PC-9 (cell line): Measurements from ENCODE around the gene LAMC3. TPM values are rescaled to one million over a fixed set of nuclear protein-coding genes. Genes with fewer than 3 reads are reported as not detected.

Experiments
- BruUV-seq: library from RNA; stranded (reverse); fragments of 400-500 nt; replicated peaks from 2 replicates; lab custom pipeline; 2021; lab: Mats Ljungman, UMichigan
- CTCF ChIA-PET: fragments of 300-600 bp; sonication (Branson Sonifier 250); formaldehyde crosslinking; loops from one replicate; lab custom pipeline; 2022; ENCODE audit warnings: antibody characterized with exemption; lab: Charles Lee
- POLR2A ChIA-PET: fragments of 300-600 bp; sonication (Branson Sonifier 250); formaldehyde crosslinking; loops from one replicate; lab custom pipeline; 2022; ENCODE audit warnings: antibody characterized with exemption; ENCODE audit not compliant: unreplicated experiment; lab: Charles Lee
- DNase-seq, 2 experiments: peaks; one replicate each; pipeline versions ENCODE4 v3.0.0 to v3.0.0-alpha.2; 2015 to 2022; ENCODE audit warnings: mixed read lengths in 1 of 2
- H2AFZ ChIP-seq: fragments of 200-600 bp; sonication (generic); 2 replicates; pipeline ENCODE4 v1.8.1; 2017; ENCODE audit warnings: antibody characterized with exemption
- H3F3A ChIP-seq: fragments of 200-600 bp; sonication (generic); 2 replicates; pipeline ENCODE4 v1.8.1; 2017; ENCODE audit warnings: antibody characterized with exemption, mild to moderate bottlenecking, low read depth; ENCODE audit not compliant: insufficient read depth
- H3K27ac ChIP-seq: fragments of 200-600 bp; sonication (generic); 2 replicates; pipeline ENCODE4 v1.6.1; 2016; ENCODE audit warnings: mixed run types
- H3K27me3 ChIP-seq: fragments of 200-600 bp; sonication (generic); 2 replicates; pipeline ENCODE4 v1.6.1; 2016; ENCODE audit warnings: low read depth, mixed run types; ENCODE audit not compliant: insufficient read depth
- H3K36me3 ChIP-seq: fragments of 200-600 bp; sonication (generic); 2 replicates; pipeline ENCODE4 v1.6.1; 2016; ENCODE audit warnings: low read depth, mixed run types
- H3K4me1 ChIP-seq: fragments of 200-600 bp; sonication (generic); replicated peaks from 2 replicates; pipeline ENCODE4 v1.6.1; 2016; ENCODE audit warnings: mixed run types; ENCODE audit not compliant: insufficient read depth
- H3K4me2 ChIP-seq: fragments of 200-600 bp; sonication (generic); 2 replicates; pipeline ENCODE4 v1.6.1; 2017; ENCODE audit warnings: mixed run types
- H3K4me3 ChIP-seq: fragments of 200-600 bp; sonication (generic); 2 replicates; pipeline ENCODE4 v1.6.1; 2016; ENCODE audit warnings: mixed run types
- H3K79me2 ChIP-seq: fragments of 200-600 bp; sonication (generic); 2 replicates; pipeline ENCODE4 v1.6.1; 2017; ENCODE audit warnings: low read depth, mixed run types
- H3K9me2 ChIP-seq: fragments of 200-600 bp; sonication (generic); 2 replicates; pipeline ENCODE4 v1.8.1; 2017; ENCODE audit warnings: mild to moderate bottlenecking; ENCODE audit not compliant: insufficient read depth
- H3K9me3 ChIP-seq: fragments of 200-600 bp; sonication (generic); 2 replicates; pipeline ENCODE4 v1.8.1; 2016; ENCODE audit warnings: low read depth; ENCODE audit not compliant: insufficient read depth
- H4K20me1 ChIP-seq: fragments of 200-600 bp; sonication (generic); 2 replicates; pipeline ENCODE4 v1.8.1; 2017; ENCODE audit not compliant: insufficient read depth
- EZH2 ChIP-seq: fragments of 200-600 bp; sonication (generic); IDR thresholded peaks from 2 replicates; pipeline ENCODE4 v1.8.0; 2017; ENCODE audit warnings: antibody characterized with exemption, low read depth
- intact Hi-C: fragments of 100-400 bp; cut with micrococcal nuclease; formaldehyde crosslinking; loops from one replicate; pipeline ENCODE4 v1.10.0; 2022; ENCODE audit not compliant: unreplicated experiment
- total RNA-seq: library from RNA; stranded (reverse); gene quantifications from 2 replicates; pipeline ENCODE4 v1.2.3, GENCODE V29; 2021
- TF ChIP-seq, protein P1 (sequence below): fragments of 200-600 bp; sonication (generic); conservative IDR thresholded peaks from 2 replicates; pipeline ENCODE4 v1.6.1; 2017; ENCODE audit warnings: mixed run types, antibody characterized with exemption, mild to moderate bottlenecking, moderate library complexity

LAMC3 gene
- total RNA-seq, 1 experiment from 2014 or later: 0.41 TPM

DNA sequence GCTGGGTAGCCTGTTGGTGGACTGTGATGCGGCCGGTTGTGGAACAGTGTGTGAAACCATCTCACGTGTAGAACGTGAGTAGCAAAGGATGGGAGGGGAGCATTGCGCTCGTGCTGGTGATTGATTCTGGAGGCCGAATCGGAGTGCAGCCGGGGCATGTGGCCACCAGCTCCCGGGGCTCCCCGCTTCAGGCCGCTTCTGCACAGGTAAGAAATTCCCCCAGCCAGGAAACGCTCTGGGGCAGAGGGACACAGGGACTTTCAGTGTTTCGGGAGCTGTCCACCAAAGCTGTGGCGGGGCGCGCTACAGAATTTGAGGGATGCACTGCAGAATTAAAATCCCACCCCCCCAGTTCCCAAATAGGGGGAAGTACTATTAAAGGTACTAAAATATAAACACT is 41.9 kb downstream of the LAMC3 start:
- no peak for DNase-seq
- CTCF ChIA-PET: interaction anchor here (0.6 kb wide), 1 partner anchor 214 kb away, joined by 3 read pairs; no protein-coding TSS in a partner anchor
- Histone ChIP-seq H3K27ac (no peak overlapping the region), H2AFZ (no peak overlapping the region), H3K79me2 (no peaks in the 10 kb centered on the region), H4K20me1 (no peaks in the 10 kb centered on the region), H3K4me2 (no peak overlapping the region), H3K27me3 (no peaks in the 10 kb centered on the region), H3F3A (no peaks in the 10 kb centered on the region), H3K9me2 (no peaks in the 10 kb centered on the region), H3K4me1 (no peaks in the 10 kb centered on the region), H3K9me3 (no peaks in the 10 kb centered on the region), H3K36me3 (no peaks in the 10 kb centered on the region), H3K4me3 (no peak overlapping the region)
- no peak for TF ChIP-seq EZH2
- TF ChIP-seq, protein P1, sequence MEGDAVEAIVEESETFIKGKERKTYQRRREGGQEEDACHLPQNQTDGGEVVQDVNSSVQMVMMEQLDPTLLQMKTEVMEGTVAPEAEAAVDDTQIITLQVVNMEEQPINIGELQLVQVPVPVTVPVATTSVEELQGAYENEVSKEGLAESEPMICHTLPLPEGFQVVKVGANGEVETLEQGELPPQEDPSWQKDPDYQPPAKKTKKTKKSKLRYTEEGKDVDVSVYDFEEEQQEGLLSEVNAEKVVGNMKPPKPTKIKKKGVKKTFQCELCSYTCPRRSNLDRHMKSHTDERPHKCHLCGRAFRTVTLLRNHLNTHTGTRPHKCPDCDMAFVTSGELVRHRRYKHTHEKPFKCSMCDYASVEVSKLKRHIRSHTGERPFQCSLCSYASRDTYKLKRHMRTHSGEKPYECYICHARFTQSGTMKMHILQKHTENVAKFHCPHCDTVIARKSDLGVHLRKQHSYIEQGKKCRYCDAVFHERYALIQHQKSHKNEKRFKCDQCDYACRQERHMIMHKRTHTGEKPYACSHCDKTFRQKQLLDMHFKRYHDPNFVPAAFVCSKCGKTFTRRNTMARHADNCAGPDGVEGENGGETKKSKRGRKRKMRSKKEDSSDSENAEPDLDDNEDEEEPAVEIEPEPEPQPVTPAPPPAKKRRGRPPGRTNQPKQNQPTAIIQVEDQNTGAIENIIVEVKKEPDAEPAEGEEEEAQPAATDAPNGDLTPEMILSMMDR: no peak
- no TSS peak for BruUV-seq
- intact Hi-C loops: no loop called here
- POLR2A ChIA-PET: no interaction called here

DNA sequence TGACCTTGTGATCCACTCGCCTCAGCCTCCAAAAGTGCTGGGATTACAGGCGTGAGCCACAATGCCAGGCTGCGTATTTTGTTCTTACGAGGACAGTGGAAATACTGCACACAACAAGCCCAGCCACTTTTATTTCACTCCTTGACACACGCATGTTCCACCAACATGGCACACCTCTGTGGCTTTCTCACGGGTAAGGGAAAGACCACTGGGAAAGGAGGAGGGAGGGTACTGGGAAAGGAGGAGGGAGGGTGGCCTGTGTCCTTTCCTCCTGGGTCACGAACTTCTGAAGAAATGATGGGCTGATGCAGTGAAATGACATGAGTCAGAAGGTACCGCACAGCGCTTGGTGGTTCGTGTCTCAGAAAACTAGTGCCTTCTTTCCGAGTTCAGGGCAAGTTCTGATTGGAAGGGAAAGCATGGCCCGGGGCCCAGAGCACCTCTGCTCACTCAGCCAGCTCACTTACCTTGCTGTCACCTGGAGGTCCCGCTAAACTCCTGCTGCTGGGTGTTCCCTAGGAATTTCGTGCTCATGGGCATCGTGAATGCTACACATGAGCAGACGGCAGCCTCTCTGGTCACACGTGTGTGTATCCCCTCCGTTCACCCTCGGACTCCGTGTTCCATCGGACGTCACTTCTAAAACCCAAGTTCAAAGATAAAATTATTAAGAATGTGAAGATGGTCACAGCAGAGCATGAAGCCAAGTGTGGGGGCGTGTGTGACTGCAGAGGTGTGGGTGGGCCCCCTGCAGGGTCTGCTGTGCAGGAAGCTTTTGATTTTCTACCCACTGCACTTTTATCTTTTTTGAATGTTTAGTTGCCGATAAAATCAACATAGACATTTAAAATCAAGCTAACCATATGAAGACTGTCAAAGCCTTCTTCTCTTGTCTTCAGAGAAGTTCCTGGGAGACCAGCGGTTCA is 42.9 kb downstream of the LAMC3 start:
- BruUV-seq: no TSS peak
- CTCF ChIA-PET: interaction anchor here (0.6 kb wide), 2 partner anchors 213 to 1923 kb away, joined by 3 read pairs; no protein-coding TSS in a partner anchor
- TF ChIP-seq EZH2: no peak
- TF ChIP-seq, protein P1: no peak
- no peak overlapping the region for H2AFZ ChIP-seq
- POLR2A ChIA-PET: interaction anchor here (0.6 kb wide), 1 partner anchor 17 kb away, joined by 4 read pairs; no protein-coding TSS in a partner anchor
- no peak overlapping the region for H3K4me3 ChIP-seq
- H3K4me2 ChIP-seq: no peak overlapping the region
- H3F3A ChIP-seq: no peaks in the 10 kb centered on the region
- no peak for DNase-seq
- H3K36me3 ChIP-seq: no peaks in the 10 kb centered on the region
- H3K4me1 ChIP-seq: no peaks in the 10 kb centered on the region
- no peaks in the 10 kb centered on the region for H3K27me3 ChIP-seq
- no peaks in the 10 kb centered on the region for H3K9me2 ChIP-seq
- H4K20me1 ChIP-seq: no peaks in the 10 kb centered on the region
- no peaks in the 10 kb centered on the region for H3K9me3 ChIP-seq
- no peaks in the 10 kb centered on the region for H3K79me2 ChIP-seq
- intact Hi-C loops: no loop called here
- no peak overlapping the region for H3K27ac ChIP-seq

DNA sequence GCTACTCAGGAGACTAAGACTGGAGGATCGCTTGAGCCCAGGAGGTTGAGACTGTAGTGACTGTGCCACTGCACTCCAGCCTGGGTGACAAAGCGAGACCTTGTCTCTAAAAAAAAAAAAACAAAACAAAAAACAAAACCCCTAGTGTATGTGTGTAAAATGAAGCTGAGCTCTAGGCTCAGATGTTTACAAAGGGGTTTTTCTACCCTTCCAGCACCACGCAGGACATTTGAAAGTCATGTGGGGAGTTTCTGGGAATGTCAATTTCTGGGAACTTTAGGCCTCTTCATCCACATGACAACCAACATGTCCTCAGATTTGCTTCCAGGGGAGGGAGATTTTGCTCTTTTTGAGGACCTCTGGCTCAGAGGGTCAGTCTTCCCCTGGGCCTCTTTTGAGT is 44.9 kb downstream of the LAMC3 start:
- Histone ChIP-seq H3K36me3 (no peaks in the 10 kb centered on the region), H3K4me1 (no peaks in the 10 kb centered on the region), H3K4me2 (no peak overlapping the region), H3K9me2 (no peaks in the 10 kb centered on the region), H3K4me3 (no peak overlapping the region), H3K9me3 (no peaks in the 10 kb centered on the region), H3K79me2 (no peaks in the 10 kb centered on the region), H4K20me1 (no peaks in the 10 kb centered on the region), H2AFZ (no peak overlapping the region), H3K27ac (no peak overlapping the region), H3K27me3 (no peaks in the 10 kb centered on the region), H3F3A (no peaks in the 10 kb centered on the region)
- intact Hi-C loops: no loop called here
- no TSS peak for BruUV-seq
- POLR2A ChIA-PET: no interaction called here
- TF ChIP-seq EZH2: no peak
- TF ChIP-seq, protein P1: no peak
- CTCF ChIA-PET: interaction anchor here (0.6 to 0.7 kb wide), 2 partner anchors 49 to 76 kb away, joined by 3 read pairs; no protein-coding TSS in a partner anchor
- no peak for DNase-seq
